ENCODE results near the gene PIGP. TPM values are rescaled to one million over a fixed set of nuclear protein-coding genes. Genes with fewer than 3 reads are reported as not detected.

Gene PIGP
- total RNA-seq, 3 donors from 2014 or later, result 14.7 to 29.6 (median 25.5) TPM

- Histone ChIP-seq H3K4me3 (no peak overlapping the region), H3K9me3 (no peaks in the 10 kb centered on the region), H3K36me3 (no peaks in the 10 kb centered on the region), H3K4me1 (no peaks in the 10 kb centered on the region), H3K27ac (no peak overlapping the region), H3K27me3 (no peaks in the 10 kb centered on the region)
- DNase-seq (ENCODE audit: low spot score in 2 of 2), result no peak
- intact Hi-C loops (cut with DNase I; ENCODE audit: low total_unique reads), result no loop called here
- TF ChIP-seq POLR2A (IDR thresholded peaks at IDR 0.05) (no peak), POLR2AphosphoS5 (IDR thresholded peaks at IDR 0.05) (no peak)
- TF ChIP-seq, protein P1, sequence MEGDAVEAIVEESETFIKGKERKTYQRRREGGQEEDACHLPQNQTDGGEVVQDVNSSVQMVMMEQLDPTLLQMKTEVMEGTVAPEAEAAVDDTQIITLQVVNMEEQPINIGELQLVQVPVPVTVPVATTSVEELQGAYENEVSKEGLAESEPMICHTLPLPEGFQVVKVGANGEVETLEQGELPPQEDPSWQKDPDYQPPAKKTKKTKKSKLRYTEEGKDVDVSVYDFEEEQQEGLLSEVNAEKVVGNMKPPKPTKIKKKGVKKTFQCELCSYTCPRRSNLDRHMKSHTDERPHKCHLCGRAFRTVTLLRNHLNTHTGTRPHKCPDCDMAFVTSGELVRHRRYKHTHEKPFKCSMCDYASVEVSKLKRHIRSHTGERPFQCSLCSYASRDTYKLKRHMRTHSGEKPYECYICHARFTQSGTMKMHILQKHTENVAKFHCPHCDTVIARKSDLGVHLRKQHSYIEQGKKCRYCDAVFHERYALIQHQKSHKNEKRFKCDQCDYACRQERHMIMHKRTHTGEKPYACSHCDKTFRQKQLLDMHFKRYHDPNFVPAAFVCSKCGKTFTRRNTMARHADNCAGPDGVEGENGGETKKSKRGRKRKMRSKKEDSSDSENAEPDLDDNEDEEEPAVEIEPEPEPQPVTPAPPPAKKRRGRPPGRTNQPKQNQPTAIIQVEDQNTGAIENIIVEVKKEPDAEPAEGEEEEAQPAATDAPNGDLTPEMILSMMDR (IDR thresholded peaks at IDR 0.05), result no peak
Measured at GRCh38 chr21:37061926-37062592, 10.8 kb downstream of the PIGP start.

DNA sequence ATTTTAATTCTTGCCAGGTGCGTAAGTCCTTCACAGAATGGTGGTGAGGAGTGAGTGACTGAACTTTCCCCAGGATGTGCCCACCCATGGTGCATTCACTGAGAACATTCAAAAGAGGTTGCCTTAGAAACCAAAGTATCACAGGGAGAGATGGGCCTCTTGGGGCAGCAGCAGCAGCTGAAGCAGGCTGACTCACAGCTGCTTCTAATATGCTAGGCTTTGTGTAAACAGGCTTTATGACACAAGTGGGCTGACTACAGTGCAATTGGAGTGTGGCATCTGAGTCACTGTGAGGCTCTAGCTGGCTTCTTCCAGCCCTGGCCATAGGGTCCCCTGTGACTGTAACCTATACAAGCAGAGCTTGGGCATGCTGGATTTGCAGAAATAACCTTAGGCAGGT is 12.6 kb downstream of the PIGP start:
- intact Hi-C loops (cut with DNase I; ENCODE audit: low total_unique reads), result no loop called here
- Histone ChIP-seq H3K4me1 (no peaks in the 10 kb centered on the region), H3K9me3 (no peaks in the 10 kb centered on the region), H3K36me3 (no peaks in the 10 kb centered on the region), H3K27me3 (no peaks in the 10 kb centered on the region), H3K4me3 (no peak overlapping the region), H3K27ac (peak overlapping the region in 1 of 2 donors; percentile 59)
- TF ChIP-seq, protein P1 (IDR thresholded peaks at IDR 0.05), result no peak
- TF ChIP-seq POLR2A (IDR thresholded peaks at IDR 0.05), result no peak
- TF ChIP-seq POLR2AphosphoS5 (IDR thresholded peaks at IDR 0.05), result no peak
- no peak for DNase-seq (ENCODE audit: low spot score in 2 of 2)

DNA sequence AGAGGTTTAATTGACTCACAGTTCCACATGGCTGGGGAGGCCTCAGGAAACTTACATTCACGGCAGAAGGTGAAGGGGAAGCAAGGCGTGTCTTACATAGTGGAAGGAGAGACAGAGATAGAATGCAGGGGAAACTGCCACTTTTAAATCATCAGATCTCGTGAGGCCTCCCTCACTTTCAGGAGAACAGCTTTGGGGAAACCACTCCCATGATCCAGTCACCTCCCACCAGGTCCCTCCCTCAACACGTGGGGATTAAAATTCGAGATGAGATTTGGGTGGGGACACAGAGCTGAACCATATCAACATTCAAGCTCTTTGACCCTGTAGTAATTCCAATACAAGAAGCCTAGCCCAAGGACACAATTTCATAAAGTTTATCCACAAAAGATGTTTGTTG is 13.7 kb downstream of the PIGP start:
- no peak for DNase-seq (ENCODE audit: low spot score in 2 of 2)
- intact Hi-C loops (cut with DNase I; ENCODE audit: low total_unique reads), result no loop called here
- TF ChIP-seq, protein P1 (IDR thresholded peaks at IDR 0.05), result no peak
- TF ChIP-seq POLR2A (IDR thresholded peaks at IDR 0.05), result no peak
- H3K4me3 ChIP-seq, result no peak overlapping the region
- H3K9me3 ChIP-seq, result no peaks in the 10 kb centered on the region
- H3K4me1 ChIP-seq, result no peaks in the 10 kb centered on the region
- H3K27ac ChIP-seq, result no peak overlapping the region
- no peaks in the 10 kb centered on the region for H3K27me3 ChIP-seq
- no peaks in the 10 kb centered on the region for H3K36me3 ChIP-seq

DNA sequence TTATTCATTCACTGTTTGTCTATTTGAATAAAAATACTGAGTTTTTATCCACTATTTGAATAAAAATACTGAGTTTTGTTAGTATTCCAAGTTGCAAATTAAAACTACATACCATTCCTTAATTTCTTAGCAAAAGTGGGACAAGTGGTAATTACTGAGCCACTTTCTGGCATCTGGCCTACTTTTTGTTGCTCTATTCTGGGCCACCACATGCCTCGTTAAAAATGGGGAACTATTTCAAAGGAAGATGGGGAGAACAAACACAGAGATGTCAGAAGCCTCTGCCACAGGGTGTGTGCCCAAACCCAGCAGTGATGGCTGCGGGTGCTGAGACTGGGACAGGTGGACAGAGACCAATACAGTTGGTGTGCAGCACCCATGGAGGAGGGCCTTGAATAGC is 14.6 kb downstream of the PIGP start:
- intact Hi-C loops (cut with DNase I; ENCODE audit: low total_unique reads), result no loop called here
- no peak for DNase-seq (ENCODE audit: low spot score in 2 of 2)
- TF ChIP-seq, protein P1 (IDR thresholded peaks at IDR 0.05), result no peak
- TF ChIP-seq POLR2A (IDR thresholded peaks at IDR 0.05), result no peak
- TF ChIP-seq POLR2AphosphoS5 (IDR thresholded peaks at IDR 0.05), result no peak

DNA sequence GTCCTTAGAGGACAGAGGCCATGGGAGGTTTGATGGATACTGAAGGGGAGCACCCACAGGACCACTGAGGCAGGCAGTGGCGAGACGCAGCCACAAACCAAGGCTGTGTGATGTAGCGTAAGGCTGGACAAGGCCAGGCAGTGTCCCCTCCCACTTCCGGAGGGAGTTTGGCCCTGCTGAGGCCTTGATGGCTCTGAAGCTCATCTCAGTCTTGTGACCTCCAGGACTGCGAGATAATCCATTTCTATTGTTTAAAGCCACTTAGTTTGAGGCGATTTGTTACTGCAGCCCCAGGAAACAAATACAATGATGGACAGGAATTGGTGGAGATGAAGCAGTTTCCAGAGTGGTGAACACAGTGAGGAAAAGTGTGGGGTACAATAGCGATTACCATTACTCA is 15.3 kb downstream of the PIGP start:
- DNase-seq (ENCODE audit: low spot score in 2 of 2), result no peak
- intact Hi-C loops (cut with DNase I; ENCODE audit: low total_unique reads), result no loop called here
- H3K4me3 ChIP-seq, result no peak overlapping the region
- H3K9me3 ChIP-seq, result no peaks in the 10 kb centered on the region
- no peaks in the 10 kb centered on the region for H3K36me3 ChIP-seq
- H3K27ac ChIP-seq, result no peak overlapping the region
- no peaks in the 10 kb centered on the region for H3K27me3 ChIP-seq
- H3K4me1 ChIP-seq, result no peaks in the 10 kb centered on the region
- TF ChIP-seq POLR2AphosphoS5 (IDR thresholded peaks at IDR 0.05) (no peak), POLR2A (IDR thresholded peaks at IDR 0.05) (no peak)
- TF ChIP-seq, protein P1 (IDR thresholded peaks at IDR 0.05), result no peak

More for the DNA sequence above, 14.6 kb downstream of the PIGP start:
- no peak overlapping the region for H3K4me3 ChIP-seq
- no peaks in the 10 kb centered on the region for H3K27me3 ChIP-seq
- no peaks in the 10 kb centered on the region for H3K9me3 ChIP-seq
- no peak overlapping the region for H3K27ac ChIP-seq
- H3K36me3 ChIP-seq, result no peaks in the 10 kb centered on the region
- H3K4me1 ChIP-seq, result no peaks in the 10 kb centered on the region

Data from breast epithelium (tissue), 4 donors.